ENCODE data around the gene DLGAP1.
"Not testable (repeated sequence)": the region's sequence is repeated elsewhere in the genome, so short reads cannot be mapped to it uniquely, and the experiment has no call there.

Gene DLGAP1

DNA sequence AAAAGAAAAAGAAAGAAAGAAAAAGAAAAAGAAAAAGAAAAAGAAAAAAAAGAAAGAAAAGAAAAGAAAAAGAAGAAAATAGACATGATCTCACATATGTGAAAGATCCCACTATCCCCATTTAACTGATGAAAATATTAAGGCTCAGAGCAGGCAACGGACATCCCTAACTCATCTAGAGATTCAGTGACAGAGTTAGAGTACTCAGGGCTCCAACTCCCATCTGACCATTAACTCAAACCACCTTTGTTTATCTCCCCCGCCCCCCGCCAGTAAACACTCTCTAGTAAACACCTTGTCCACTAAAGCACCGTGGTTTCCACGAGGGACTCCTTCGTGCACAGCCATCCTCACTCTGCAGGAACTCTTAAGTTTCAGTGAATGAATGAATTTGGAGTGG lies 862.2 kb downstream of the DLGAP1 start:
- H3K4me3 ChIP-seq (ENCODE audit: low read depth in 1 of 2, low read length in 2 of 2): peak overlapping the region in 1 of 2 donors; percentile 66
- H3K4me1 ChIP-seq (ENCODE audit: control insufficient read depth in 1 of 2, insufficient read depth in 2 of 2, low read length in 2 of 2): peaks cover 21 to 23% of the 10 kb centered on the region in 2 donors
- H3K27ac ChIP-seq (ENCODE audit: low read length): peak overlapping the region; percentile 100
- no peaks in the 10 kb centered on the region for H3K9me3 ChIP-seq (ENCODE audit: control insufficient read depth in 1 of 2, low read length in 2 of 2)
- no peaks in the 10 kb centered on the region for H3K27me3 ChIP-seq (ENCODE audit: low read depth, low read length)
- peaks cover 0 to 8% of the 10 kb centered on the region in 2 donors for H3K36me3 ChIP-seq (ENCODE audit: control insufficient read depth in 1 of 2, insufficient read depth in 2 of 2, low read length in 2 of 2)

GRCh38 chr18:3590096-3590630 lies 864.9 kb downstream of the DLGAP1 start:
- H3K4me1 ChIP-seq (ENCODE audit: control insufficient read depth in 1 of 2, insufficient read depth in 2 of 2, low read length in 2 of 2): peaks cover 0 to 8% of the 10 kb centered on the region in 2 donors
- no peaks in the 10 kb centered on the region for H3K27me3 ChIP-seq (ENCODE audit: low read depth, low read length)
- H3K36me3 ChIP-seq (ENCODE audit: control insufficient read depth in 1 of 2, insufficient read depth in 2 of 2, low read length in 2 of 2): peaks cover 0 to 8% of the 10 kb centered on the region in 2 donors
- no peaks in the 10 kb centered on the region for H3K9me3 ChIP-seq (ENCODE audit: control insufficient read depth in 1 of 2, low read length in 2 of 2)
- no peak overlapping the region for H3K4me3 ChIP-seq (ENCODE audit: low read depth in 1 of 2, low read length in 2 of 2)
- H3K27ac ChIP-seq (ENCODE audit: low read length): no peak overlapping the region

DNA sequence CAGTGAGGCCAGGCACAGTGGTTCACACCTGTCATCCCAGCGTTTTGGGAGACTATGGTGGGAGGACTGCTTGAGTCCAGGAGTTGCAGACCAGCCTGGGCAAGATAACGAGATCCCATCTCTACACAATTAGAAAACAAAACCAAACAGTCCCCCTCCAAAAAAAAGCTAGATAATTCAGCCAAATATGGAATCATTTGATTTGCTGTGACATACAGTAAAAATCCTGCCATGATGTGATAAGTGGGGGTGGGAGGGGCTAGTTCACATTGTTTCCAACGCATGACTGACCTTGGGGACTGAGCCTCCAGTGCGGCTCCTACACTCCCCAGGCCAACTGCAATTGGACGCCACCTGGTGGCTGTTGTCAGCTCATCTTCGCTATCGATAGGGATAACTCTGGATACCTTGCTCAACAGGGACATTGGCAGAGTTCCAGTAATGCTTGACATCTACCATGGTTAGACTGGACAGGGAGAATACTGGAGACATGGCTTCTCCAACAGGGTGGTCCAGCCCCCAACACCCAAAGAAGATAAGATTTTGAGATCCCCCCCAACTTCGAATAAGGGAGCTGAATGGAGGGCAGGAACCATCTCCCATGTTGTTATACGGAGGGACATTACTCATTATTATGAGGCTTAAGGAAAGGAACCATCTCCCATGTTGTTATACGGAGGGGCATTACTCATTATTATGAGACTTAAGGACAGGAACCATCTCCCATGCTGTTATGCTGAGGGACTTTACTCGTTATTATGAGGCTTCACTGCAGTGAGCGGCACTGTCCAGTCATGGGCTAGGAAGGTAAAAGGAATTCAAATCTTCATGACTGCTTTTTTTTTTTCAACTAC lies 869.2 kb downstream of the DLGAP1 start:
- Histone ChIP-seq H3K27ac (ENCODE audit: low read length) (no peak overlapping the region), H3K36me3 (ENCODE audit: control insufficient read depth in 1 of 2, insufficient read depth in 2 of 2, low read length in 2 of 2) (no peaks in the 10 kb centered on the region), H3K9me3 (ENCODE audit: control insufficient read depth in 1 of 2, low read length in 2 of 2) (no peaks in the 10 kb centered on the region), H3K4me3 (ENCODE audit: low read depth in 1 of 2, low read length in 2 of 2) (no peak overlapping the region), H3K27me3 (ENCODE audit: low read depth, low read length) (no peaks in the 10 kb centered on the region), H3K4me1 (ENCODE audit: control insufficient read depth in 1 of 2, insufficient read depth in 2 of 2, low read length in 2 of 2) (no peaks in the 10 kb centered on the region)

DNA sequence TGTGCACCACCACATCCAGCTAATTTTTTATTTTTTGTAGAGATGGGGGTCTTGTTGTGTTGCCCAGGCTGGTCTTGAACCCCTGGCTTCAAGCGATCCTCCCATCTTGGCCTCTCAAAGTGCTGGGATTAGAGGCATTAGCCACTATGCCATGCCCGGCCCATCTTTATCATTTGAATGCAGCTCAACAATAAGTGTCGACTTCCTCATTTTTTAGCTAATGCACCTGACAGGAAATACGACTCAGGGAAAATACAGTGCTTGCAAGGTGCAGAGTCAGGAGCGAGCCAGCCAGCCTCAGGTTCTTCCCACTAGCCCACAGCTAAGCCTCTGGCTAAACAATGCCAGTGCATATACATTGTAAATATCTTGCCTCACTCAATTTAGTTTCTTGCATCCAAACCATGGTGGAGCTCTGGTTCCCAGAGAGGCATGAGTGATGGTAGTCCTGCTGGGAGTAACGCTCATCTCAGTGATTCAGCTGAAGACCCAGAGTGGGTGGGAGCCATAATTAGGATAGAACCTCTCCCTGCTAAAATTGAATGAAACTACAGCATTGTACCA lies 870.1 kb downstream of the DLGAP1 start:
- no peaks in the 10 kb centered on the region for H3K36me3 ChIP-seq (ENCODE audit: control insufficient read depth in 1 of 2, insufficient read depth in 2 of 2, low read length in 2 of 2)
- no peaks in the 10 kb centered on the region for H3K9me3 ChIP-seq (ENCODE audit: control insufficient read depth in 1 of 2, low read length in 2 of 2)
- H3K4me3 ChIP-seq (ENCODE audit: low read depth in 1 of 2, low read length in 2 of 2): no peak overlapping the region
- H3K27me3 ChIP-seq (ENCODE audit: low read depth, low read length): no peaks in the 10 kb centered on the region
- no peak overlapping the region for H3K27ac ChIP-seq (ENCODE audit: low read length)
- H3K4me1 ChIP-seq (ENCODE audit: control insufficient read depth in 1 of 2, insufficient read depth in 2 of 2, low read length in 2 of 2): no peaks in the 10 kb centered on the region

DNA sequence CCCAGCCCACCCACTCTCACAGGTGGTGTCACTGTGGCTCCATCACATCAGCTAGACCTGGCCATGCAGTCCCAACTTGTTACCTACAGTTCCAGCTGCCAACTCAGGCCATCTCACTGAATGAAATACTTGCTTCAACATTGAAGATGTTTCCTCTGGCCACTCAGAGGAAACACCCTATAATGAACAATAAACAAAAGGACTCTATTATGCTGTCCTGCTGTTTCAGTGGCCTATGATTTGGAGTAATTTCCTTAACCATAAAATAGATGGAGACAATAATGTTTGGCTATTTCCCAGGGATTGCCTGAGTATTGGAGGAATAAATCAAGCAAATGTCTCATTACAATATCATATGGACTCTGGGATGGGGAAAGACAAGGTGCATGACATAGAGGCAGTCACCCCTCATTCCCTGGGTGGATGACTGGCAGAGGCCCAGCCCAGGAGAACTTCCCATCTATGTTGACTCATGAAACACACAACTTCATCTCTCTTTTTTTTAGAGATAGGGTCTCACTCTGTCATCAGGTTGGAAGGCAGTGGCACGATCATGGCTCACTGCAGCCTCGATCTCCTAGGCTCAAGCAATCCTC lies 870.7 kb downstream of the DLGAP1 start:
- Histone ChIP-seq H3K27me3 (ENCODE audit: low read depth, low read length) (no peaks in the 10 kb centered on the region), H3K4me3 (ENCODE audit: low read depth in 1 of 2, low read length in 2 of 2) (no peak overlapping the region), H3K9me3 (ENCODE audit: control insufficient read depth in 1 of 2, low read length in 2 of 2) (no peaks in the 10 kb centered on the region), H3K4me1 (ENCODE audit: control insufficient read depth in 1 of 2, insufficient read depth in 2 of 2, low read length in 2 of 2) (no peaks in the 10 kb centered on the region), H3K27ac (ENCODE audit: low read length) (no peak overlapping the region), H3K36me3 (ENCODE audit: control insufficient read depth in 1 of 2, insufficient read depth in 2 of 2, low read length in 2 of 2) (no peaks in the 10 kb centered on the region)

GRCh38 chr18:3583873-3584247 lies 871.2 kb downstream of the DLGAP1 start:
- H3K4me1 ChIP-seq (ENCODE audit: control insufficient read depth in 1 of 2, insufficient read depth in 2 of 2, low read length in 2 of 2): no peaks in the 10 kb centered on the region
- H3K36me3 ChIP-seq (ENCODE audit: control insufficient read depth in 1 of 2, insufficient read depth in 2 of 2, low read length in 2 of 2): no peaks in the 10 kb centered on the region
- H3K9me3 ChIP-seq (ENCODE audit: control insufficient read depth in 1 of 2, low read length in 2 of 2): no peaks in the 10 kb centered on the region
- H3K27me3 ChIP-seq (ENCODE audit: low read depth, low read length): no peaks in the 10 kb centered on the region
- H3K4me3 ChIP-seq (ENCODE audit: low read depth in 1 of 2, low read length in 2 of 2): no peak overlapping the region
- H3K27ac ChIP-seq (ENCODE audit: low read length): no peak overlapping the region

DNA sequence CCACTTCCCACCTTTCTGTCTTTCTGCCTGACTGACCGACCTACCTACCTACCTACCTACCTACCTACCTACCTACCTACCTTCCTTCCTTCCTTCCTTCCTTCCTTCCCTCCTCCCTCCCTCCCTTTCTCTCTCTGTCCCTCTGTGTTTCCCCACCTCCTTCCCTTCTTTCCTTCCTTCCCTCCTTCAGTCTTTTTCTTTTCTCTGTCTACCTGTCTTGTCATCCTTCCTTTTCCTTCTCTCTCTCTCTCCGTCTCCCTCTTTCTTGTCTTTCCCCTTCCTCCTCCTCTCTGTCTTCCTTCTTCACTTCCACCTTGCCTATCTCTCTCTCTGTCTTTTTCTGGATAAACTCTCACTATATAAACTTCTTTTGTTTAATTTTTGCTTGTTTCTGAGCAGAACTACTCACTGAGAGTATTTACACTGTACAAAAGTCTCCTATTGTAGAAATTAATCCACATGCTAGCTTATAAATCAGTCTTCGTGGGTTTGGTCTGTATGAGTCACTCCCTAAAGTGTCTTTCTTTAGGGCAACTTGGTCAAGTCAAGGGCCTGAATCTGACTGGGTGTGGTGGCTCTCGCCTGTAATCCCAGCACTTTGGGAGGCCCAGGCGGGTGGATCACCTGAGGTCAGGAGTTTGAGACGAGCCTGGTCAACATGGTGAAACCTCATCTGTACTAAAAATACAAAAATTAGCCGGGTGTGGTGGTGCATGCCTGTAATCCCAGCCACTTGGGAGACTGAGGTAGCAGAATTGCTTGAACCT lies 871.8 kb downstream of the DLGAP1 start:
- H3K4me3 ChIP-seq (ENCODE audit: low read depth in 1 of 2, low read length in 2 of 2); H3K9me3 ChIP-seq (ENCODE audit: control insufficient read depth in 1 of 2, low read length in 2 of 2); H3K36me3 ChIP-seq (ENCODE audit: control insufficient read depth in 1 of 2, insufficient read depth in 2 of 2, low read length in 2 of 2); H3K27ac ChIP-seq (ENCODE audit: low read length); H3K27me3 ChIP-seq (ENCODE audit: low read depth, low read length); H3K4me1 ChIP-seq (ENCODE audit: control insufficient read depth in 1 of 2, insufficient read depth in 2 of 2, low read length in 2 of 2): not testable (repeated sequence)

GRCh38 chr18:3581890-3582289 lies 873.2 kb downstream of the DLGAP1 start:
- Histone ChIP-seq H3K9me3 (ENCODE audit: control insufficient read depth in 1 of 2, low read length in 2 of 2) (no peaks in the 10 kb centered on the region), H3K27ac (ENCODE audit: low read length) (no peak overlapping the region), H3K4me1 (ENCODE audit: control insufficient read depth in 1 of 2, insufficient read depth in 2 of 2, low read length in 2 of 2) (no peaks in the 10 kb centered on the region), H3K36me3 (ENCODE audit: control insufficient read depth in 1 of 2, insufficient read depth in 2 of 2, low read length in 2 of 2) (no peaks in the 10 kb centered on the region), H3K4me3 (ENCODE audit: low read depth in 1 of 2, low read length in 2 of 2) (no peak overlapping the region), H3K27me3 (ENCODE audit: low read depth, low read length) (no peaks in the 10 kb centered on the region)

DNA sequence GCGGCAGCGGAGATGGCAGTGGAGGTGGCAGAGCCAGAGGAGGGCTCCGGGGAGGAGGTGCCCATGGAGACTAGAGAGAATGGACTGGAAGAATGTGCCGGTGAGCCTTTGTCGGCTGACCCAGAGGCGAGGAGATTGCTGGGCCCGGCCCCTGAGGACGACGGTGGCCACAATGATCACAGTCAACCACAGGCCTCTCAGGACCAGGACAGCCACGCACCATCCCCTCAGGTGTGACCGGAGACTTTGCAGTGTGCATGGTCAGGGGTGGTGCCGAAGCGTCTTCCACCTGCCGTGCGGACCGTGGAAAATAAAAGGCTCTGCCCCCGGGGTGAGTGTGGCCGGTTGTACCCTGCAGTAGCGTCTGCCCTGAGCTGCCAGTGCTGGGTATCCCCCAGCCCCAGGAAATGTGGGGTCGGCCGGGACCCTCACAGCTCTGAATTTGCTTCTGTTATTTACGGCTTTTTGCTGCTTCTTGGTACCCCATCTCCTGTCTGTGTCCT lies 874.5 kb downstream of the DLGAP1 start:
- not testable (repeated sequence) for H3K9me3 ChIP-seq (ENCODE audit: control insufficient read depth in 1 of 2, low read length in 2 of 2); H3K4me1 ChIP-seq (ENCODE audit: control insufficient read depth in 1 of 2, insufficient read depth in 2 of 2, low read length in 2 of 2); H3K4me3 ChIP-seq (ENCODE audit: low read depth in 1 of 2, low read length in 2 of 2); H3K27me3 ChIP-seq (ENCODE audit: low read depth, low read length); H3K36me3 ChIP-seq (ENCODE audit: control insufficient read depth in 1 of 2, insufficient read depth in 2 of 2, low read length in 2 of 2); H3K27ac ChIP-seq (ENCODE audit: low read length)

DNA sequence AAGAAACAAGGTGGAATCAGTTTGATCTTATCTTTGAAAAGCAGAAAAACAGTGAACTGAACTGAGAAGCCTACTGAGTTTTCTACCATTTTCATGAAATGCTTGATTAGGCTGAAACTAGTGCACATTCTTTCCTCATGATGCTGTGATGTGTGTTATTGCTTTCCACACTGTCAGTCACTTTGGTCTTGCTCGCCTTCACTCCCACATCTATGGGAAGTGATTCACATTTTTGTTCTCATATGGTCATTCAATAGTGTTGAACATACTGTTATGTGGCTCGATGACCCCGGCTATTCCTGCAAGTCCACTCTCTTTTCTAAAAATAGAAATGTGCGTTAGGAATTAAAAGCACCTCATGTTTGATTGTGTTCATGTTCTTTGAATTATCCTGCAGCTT lies 875.4 kb downstream of the DLGAP1 start:
- H3K36me3 ChIP-seq (ENCODE audit: control insufficient read depth in 1 of 2, insufficient read depth in 2 of 2, low read length in 2 of 2): no peaks in the 10 kb centered on the region
- H3K4me3 ChIP-seq (ENCODE audit: low read depth in 1 of 2, low read length in 2 of 2): no peak overlapping the region
- H3K4me1 ChIP-seq (ENCODE audit: control insufficient read depth in 1 of 2, insufficient read depth in 2 of 2, low read length in 2 of 2): no peaks in the 10 kb centered on the region
- no peak overlapping the region for H3K27ac ChIP-seq (ENCODE audit: low read length)
- H3K27me3 ChIP-seq (ENCODE audit: low read depth, low read length): no peaks in the 10 kb centered on the region
- no peaks in the 10 kb centered on the region for H3K9me3 ChIP-seq (ENCODE audit: control insufficient read depth in 1 of 2, low read length in 2 of 2)

- Histone ChIP-seq H3K36me3 (ENCODE audit: control insufficient read depth in 1 of 2, insufficient read depth in 2 of 2, low read length in 2 of 2) (no peaks in the 10 kb centered on the region), H3K9me3 (ENCODE audit: control insufficient read depth in 1 of 2, low read length in 2 of 2) (no peaks in the 10 kb centered on the region), H3K4me3 (ENCODE audit: low read depth in 1 of 2, low read length in 2 of 2) (no peak overlapping the region), H3K27ac (ENCODE audit: low read length) (no peak overlapping the region), H3K27me3 (ENCODE audit: low read depth, low read length) (no peaks in the 10 kb centered on the region), H3K4me1 (ENCODE audit: control insufficient read depth in 1 of 2, insufficient read depth in 2 of 2, low read length in 2 of 2) (no peaks in the 10 kb centered on the region)
Observed at GRCh38 chr18:3578621-3579020, 876.5 kb downstream of the DLGAP1 start.

All from muscle layer of duodenum (tissue), 2 donors.